HG03521 (cell line): Measurements from ENCODE around the gene DUOX1.
"Not testable (repeated sequence)": the region's sequence is repeated elsewhere in the genome, so short reads cannot be mapped to it uniquely, and the experiment has no call there.

Experiments used
- ATAC-seq: cut with Tn5 transposase; IDR thresholded peaks from one replicate; pipeline ENCODE4 v1.9.1; 2021; ENCODE audit warnings: mild to moderate bottlenecking, moderate library complexity; ENCODE audit not compliant: unreplicated experiment

Gene DUOX1

GRCh38 chr15:45120081-45120972, 9.5 kb upstream of the DUOX1 start:
- ATAC-seq, result no peak

DNA sequence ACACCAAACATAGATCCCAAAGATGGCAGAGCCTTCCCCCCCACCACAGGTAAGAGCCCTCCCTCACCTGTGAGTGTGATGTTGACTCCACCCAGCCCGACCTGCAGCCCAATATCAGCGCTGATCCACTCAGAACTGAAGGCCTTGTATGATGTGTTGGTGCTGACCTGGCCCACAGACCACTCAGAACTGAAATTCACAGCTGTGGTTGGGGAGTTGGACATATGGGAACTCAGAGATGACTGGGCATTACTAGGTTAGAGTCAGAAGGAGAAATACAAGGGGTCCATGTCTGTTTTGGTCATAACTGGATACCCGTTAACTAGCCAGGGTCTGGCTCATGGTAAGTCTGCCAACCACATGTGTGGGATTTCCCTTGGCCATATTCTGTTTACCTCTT, 8.8 kb upstream of the DUOX1 start:
- ATAC-seq, result no peak

GRCh38 chr15:45121706-45122417, 7.9 kb upstream of the DUOX1 start:
- no peak for ATAC-seq

GRCh38 chr15:45122719-45123118, 7.1 kb upstream of the DUOX1 start:
- no peak for ATAC-seq

DNA sequence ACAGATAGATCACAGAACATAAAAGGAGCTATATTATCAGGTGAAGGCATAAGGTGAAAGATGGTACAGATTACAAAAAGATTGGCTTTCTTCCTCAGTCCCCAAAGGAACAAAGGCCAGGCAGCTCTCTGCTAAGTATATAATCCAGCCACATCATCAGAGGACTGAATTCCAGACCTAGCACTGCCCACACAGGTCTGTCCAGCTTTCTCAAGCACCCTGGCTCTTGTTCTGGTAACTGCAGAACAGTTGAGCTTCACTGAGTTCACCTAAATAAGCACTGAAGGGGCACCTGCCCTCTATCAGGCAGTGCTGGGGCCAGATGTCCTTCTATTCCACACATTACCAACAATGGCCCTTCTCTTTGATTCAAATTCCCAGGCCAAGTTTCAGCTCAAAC, 6.4 kb upstream of the DUOX1 start:
- ATAC-seq, result no peak

DNA sequence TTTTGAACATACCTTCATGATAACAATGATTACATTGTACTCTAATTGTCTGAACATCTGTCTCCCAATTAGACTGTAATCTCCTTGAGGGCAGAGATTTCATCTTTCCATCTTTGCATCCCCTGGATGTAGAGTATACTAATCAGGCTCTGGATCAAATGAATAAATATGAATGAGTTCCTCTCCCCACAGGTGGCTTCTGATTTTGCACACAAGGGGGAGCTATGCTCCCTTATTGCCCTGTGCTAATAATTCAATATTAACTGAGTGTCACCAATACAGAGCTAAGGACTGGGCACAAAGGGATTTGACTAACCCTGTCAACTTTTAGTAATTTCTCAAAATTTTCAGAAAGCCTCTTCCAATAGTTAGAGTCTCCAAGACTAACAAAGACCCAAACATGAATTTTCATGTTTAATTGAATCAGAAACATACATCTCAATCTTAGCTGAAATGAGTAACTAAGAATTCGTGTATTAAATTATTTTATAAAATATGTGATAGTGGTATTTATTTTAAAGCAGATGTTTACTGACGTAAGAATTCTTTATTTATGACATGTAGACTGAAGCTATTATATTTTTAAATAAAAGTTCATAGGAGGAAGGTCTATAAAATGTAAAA, 3.1 kb upstream of the DUOX1 start:
- no peak for ATAC-seq

- no peak for ATAC-seq
Measured at GRCh38 chr15:45128971-45129639, 689 bp upstream of the DUOX1 start.

DNA sequence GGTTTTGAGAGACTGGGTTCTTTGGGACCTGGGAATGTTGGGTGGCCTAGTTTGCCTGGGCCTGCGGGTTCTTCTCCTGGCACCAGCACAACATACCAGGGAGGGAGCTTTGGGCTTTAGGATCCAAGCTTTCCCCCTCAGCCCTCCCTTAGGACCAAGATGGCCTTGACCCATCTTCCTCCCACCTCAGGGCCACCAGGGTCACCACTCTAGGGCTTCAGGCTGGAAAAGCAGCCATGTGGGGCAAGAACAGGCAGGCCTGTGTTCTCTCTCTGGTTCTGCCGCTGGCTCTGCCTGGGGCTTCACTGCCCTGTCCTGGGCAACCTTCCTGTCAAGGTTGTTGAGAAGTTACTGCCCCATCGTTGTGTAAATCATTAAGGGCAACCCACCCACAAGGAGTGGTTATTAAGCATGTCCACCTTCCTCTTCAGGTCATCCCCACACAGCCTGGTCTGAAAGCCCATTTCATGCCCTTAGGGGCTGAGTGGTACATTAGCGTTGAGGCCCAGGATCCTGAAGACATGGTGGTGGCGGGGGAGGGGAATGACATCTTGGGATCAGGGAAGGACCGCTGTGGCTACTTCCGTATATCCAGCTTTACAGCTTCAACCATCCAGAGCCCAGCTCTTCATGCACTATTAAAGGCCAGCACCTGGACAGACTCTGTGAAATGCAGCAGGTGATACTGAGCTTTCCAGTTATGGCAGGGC, 652 bp downstream of the DUOX1 start:
- no peak for ATAC-seq

DNA sequence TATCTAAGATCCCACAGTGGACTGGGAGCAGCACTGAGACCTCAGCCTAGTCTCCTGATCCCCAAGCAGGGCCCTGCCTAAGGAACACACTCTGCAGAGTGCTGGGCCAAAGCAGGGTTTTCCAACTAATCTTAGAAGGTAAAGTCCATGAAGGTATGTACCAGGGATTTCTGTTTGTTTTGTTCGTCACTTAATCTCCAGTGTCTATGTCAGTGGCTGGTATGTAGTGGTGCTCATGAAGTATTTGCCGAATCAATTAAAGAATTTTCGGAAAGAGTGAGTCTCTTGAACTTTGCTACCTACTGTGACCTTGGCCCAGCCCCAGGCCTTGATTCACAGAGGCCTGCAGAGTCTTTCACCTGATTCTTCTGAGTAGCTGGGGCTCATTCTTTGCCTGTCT, 1.7 kb downstream of the DUOX1 start:
- no peak for ATAC-seq

- ATAC-seq, result no peak
Measured at GRCh38 chr15:45132844-45133560, 3.2 kb downstream of the DUOX1 start.

DNA sequence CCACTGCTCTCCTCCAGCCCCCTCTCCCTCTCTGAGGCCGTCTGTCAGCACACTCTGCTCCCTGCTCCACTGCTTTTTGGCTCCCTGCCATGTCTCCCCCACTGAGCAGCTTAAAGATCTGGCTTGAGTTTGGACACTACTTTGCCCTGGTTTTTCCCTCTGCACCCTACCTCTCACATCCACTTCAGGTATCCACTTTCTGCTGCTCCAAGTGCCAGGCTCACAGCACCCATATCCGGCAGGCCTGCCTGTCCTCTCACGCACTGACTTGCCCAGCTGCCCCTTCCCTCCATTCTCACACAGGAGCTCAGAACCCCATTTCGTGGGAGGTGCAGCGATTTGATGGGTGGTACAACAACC, 3.7 kb downstream of the DUOX1 start:
- no peak for ATAC-seq

- ATAC-seq, result no peak
Measured at GRCh38 chr15:45134046-45134445, 4.3 kb downstream of the DUOX1 start.

DNA sequence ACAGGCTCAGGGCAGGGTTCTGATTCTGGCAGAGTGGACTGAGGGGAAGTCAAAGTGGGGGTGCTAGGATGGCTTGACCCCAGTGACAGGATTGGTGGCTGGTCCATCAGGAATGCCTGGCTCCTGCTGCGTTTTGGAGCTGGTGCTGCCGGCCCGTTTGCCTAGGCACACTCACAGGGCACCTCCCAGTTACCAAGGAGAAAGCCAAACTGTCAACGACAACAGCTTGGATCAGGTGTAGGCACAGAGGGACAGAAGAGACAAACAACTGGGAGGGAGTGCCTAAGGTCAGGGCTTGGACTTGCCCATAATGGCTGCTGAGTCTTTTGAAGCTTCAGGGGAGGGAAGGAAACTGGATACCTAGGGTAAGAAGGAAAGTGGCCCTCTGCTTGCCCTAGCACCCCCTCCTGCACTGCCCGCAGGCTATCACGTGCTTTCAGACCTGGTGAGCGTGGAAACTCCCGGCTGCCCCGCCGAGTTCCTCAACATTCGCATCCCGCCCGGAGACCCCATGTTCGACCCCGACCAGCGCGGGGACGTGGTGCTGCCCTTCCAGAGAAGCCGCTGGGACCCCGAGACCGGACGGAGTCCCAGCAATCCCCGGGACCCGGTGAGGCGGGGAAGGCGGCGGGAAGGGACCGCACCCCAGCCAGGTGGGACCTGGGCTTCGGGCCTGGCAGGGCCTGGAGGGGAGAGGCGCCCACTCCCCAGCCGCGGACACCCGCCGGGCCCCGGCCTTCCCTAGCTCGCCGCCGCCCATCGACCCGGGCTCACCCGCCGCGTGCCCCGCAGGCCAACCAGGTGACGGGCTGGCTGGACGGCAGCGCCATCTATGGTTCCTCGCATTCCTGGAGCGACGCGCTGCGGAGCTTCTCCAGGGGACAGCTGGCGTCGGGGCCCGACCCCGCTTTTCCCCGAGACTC, 5.1 kb downstream of the DUOX1 start:
- ATAC-seq, result no peak

GRCh38 chr15:45135705-45136377, 6.0 kb downstream of the DUOX1 start:
- ATAC-seq, result not testable (repeated sequence)

GRCh38 chr15:45136378-45136764, 6.6 kb downstream of the DUOX1 start:
- no peak for ATAC-seq

- ATAC-seq, result no peak
Measured at GRCh38 chr15:45137703-45138102, 7.9 kb downstream of the DUOX1 start.

DNA sequence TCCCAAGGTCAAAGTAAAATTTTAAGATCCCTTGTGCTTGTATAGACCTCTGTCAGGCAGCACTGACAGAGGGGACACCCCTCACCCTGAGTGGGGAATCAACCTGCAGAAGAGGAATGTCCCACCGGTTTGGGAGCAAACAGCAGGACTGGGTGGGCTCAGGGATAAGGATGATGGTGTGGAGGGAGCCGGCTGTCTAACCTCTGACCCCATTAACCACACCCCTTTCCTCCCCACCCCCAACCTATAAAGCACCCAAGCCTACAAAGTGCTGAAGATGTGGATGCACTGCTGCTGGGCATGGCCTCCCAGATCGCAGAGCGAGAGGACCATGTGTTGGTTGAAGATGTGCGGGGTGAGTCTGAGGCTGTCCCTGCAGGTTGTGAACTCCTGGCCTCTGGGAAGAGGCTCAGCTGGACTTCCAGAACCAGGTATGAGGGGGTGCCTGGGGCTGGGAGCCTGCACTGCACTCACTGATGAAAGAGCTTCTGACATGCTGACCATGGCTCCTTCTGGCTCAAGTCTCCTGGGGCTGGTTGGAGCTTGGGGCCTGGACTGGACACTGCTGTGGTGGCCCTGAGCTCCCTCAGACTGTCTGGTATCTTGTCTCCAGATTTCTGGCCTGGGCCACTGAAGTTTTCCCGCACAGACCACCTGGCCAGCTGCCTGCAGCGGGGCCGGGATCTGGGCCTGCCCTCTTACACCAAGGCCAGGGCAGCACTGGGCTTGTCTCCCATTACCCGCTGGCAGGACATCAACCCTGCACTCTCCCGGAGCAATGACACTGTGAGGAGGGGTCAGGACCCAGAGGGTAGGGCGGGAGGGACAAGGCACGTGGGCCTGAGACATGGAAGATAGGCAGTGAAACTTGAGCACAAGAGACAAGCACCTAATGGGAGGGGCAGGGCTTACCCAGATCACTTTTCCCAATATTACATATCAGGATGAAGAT, 9.3 kb downstream of the DUOX1 start:
- ATAC-seq, result no peak
